Measurements from ENCODE around the gene DHRS9.

- TF ChIP-seq ESRRA (IDR thresholded peaks at IDR 0.05; ENCODE audit: borderline replicate concordance, low read length) (no peak), CTCF (IDR thresholded peaks at IDR 0.05) (no peak), RARB (CRISPR knock-in tag; IDR thresholded peaks at IDR 0.05) (no peak)
These were observed 4.8 kb downstream of the DHRS9 start for GRCh38 chr2:169073963-169074751.
